ENCODE data around the gene NOP16.

The NOP16 gene

DNA sequence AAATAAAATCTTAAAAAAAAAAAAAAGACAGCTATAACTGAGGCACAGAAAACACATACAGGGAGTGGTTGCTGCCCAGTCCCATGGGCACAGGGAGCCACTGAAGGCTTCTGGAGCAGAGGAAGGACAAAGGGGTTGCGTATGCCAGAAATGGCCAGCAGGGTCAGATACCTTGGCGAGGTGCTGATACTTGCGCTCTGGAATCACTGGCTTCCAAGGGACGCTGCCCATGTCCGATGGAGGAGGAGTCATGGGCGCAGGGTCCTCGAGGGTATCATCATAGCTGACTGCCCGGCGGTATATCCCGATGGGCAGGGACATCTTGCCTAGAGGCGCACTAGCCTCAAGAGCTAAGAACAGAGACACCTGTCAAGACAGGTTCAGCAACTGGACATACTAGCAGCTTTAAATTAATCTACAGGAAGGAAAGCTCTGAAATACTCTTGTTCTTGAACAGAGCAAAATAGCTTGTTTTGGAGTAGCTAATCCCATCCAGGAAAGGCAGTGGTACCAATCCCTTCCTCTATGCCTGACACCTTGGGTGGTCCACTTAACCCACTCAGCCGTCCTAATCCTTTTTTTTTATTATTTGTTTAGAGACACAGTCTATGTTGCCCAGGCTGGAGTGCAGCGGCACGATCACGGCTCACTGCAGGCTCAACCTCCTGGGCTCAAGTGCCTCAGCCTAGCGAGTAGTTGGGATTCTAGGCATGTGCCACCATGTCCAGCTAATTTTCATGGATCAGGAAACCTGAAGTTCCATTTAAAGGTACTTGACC, 32.8 kb downstream of the NOP16 start:
- DNase-seq, result no peak

DNA sequence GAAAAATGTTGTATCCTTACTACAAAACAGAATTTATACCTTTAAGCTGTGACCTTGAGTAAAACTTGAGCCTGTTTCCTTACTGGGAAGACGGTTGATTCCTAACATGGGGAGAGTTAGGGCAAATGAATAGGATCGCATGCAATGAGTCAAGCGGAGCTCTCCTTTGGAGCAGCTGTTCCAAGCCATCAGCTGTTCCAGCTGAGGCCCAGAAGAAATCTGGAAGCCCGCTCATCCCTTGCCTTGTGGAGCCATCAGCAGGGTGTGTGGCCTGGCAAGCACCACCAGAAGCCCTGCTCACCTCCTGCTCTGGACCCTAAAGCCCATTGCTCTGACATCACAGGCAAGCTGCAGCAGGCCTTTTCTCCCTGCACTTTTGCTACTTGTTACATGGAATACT, 34.9 kb downstream of the NOP16 start:
- DNase-seq, result no peak

DNA sequence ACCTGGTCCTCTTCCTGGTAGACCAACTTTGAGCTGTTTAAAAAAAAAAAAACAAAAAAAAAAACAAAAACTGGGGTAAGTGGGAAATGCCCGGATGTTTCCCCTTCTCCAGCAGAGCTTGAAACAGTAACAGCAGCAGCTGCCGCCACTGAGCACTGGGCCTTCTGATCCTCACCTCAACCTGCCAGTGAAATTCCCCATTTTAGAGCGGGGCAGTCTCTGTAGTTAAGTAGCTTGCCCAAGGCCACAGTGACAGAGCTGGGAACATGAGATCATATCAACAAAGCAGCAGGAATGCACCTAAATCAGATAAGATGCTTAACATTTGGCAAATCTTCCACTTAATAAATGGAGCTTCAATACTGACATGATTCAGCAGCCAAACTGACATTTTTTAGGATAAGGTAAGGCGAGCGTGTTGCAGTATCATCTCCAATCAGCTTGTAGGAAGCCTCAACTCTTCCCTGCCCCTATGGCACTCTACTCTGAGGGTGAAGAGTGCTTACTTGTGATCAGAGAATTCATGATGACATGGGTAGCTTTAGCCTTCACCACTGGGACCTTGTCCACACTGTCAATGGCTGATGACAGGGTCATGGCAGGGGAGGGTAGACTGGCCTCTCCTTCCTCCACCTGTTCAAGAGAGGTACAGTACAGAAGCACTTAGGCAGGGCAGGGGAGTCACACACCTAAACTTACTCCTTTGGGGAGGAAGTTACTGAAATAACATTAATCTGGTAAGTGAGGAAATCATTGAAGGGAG, 36.1 kb downstream of the NOP16 start:
- no peak for DNase-seq

DNA sequence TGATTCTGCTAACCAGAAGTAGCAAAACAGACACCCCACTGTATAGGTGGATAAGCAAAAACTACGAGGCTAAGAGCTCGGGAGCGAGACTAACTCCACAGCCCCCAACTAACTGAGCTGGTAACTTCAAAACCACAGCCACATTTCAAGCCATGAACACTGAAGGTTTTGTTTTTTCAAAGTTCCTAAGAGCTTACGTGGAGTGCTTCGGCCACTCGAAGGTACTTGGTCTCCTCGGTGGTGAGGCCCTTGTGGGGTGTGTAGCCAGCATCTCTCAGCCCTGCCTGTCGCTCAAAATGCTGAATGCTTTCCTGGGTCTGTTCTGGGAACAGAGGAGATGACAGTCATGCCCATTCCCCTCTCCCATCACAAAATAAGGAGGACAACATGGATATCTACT, 38.0 kb downstream of the NOP16 start:
- DNase-seq, result no peak

DNA sequence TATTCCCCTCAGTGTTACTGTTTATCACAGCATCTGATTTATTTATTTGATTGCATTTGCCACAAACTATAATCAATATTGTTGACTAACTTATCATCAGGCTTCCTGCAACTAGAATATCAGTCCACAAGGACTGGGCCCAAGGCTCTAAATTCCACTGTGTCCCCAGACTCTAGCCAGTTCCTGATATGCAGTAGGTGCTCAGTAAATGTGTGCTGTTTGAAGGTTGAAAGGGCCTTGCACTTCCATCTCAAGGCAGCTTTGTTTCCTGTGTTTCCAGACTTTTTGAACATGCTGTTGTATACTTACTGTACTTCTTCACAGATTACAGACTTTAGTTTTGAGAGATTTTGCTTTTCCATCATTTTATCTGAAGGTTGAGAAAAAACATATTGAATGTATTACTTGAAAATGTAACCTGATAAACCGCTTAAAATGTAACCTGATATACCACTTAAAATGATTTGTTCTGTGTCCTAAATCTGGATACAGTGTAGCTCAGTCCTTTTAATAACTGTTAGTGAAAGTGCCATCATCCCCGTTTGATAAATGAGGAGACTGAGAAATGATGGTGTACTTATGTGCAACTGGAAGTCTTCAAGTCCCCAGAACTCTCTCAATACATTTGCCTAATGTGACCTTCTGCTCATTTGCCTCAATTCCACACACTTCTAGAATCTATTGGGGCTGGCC, 45.5 kb downstream of the NOP16 start:
- DNase-seq, result no peak

DNA sequence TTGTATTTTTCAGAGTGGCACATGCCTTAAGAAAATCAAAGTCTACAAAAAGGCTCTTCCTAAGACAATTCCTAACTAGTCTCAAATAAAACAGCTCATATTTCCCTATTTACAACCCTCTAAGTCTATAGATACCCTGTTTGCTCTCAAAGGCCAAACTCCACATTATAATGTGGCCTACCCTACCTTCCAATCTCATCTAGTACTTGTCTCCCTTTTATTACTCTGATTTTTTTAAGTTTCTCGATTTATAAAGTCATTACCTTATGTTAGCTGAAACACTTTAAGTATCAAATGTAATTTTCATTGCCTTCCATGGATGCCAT, 46.3 kb downstream of the NOP16 start:
- DNase-seq, result no peak

DNA sequence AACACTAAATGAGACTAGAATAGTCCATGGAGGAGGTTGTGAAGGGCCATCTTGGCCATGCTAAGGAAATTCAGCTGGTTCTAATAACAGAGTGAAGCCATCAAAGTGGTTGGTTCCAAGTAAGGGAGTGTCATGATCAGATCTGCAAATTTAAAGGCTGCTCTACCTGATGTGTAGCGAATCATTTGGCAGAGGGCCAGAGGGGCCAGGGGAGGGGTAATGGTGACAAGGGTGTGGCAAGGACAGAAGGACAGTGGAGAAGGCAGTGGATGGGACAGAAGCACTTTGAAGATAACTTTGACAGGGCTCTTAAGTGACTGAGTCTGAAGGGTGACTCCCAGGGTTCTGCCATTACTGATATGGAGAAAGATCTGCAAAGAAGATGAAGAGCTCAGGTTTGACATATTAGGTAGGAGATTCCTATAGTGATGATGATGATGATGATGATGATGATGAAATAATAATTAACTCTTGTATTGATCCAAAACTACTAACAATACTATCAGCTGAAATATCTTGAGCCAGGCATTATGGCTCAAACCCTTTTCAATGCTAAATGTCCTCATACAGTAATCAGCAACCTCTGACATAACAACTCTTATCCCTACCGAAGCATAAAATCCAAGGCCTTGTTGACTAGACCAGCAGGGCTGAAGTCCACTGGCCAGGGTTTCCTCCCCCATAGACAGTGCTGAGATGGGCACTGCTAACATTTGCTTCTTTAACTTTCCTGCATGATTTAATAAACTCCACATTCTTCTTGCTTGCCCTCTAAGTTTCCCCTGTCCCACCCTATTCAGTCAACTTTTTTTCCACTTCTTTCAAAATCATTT, 46.9 kb downstream of the NOP16 start:
- no peak for DNase-seq

DNA sequence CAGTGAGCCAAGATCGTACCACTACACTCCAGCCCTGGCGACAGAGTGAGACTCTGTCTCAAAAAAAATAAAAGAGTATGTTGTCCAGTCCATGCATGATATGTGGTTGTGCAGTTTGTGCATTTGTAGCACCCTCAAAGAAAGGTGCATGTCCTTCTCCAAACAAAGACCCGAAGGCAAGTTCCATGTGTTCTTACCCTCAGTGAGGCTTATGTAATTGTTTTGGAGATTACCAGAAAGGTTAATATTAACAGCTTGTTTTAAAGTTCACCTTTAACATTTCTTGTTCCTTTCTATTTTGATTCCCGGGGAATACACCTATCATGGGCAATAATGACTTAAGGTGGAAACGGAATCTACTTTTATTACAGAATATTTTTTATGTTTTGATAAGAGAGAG, 49.1 kb downstream of the NOP16 start:
- no peak for DNase-seq

DNA sequence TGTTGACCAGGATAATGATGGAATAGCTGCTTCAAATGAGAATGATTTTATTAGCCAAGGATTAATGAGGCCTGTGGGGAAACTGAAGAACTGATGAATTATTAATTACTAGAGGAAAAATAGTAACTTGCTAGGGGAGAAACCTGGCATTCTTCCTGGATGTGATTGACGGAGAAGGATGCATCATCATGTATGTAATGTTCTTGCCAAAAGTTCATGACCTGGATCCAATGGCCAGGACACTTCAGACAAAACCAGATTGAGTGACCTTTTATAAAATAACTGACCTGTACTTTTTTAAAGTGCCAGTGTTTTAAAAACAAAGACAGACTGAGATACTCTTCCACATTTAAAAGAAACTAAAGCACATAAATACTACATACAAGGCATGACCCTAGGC, 50.5 kb downstream of the NOP16 start:
- no peak for DNase-seq

DNA sequence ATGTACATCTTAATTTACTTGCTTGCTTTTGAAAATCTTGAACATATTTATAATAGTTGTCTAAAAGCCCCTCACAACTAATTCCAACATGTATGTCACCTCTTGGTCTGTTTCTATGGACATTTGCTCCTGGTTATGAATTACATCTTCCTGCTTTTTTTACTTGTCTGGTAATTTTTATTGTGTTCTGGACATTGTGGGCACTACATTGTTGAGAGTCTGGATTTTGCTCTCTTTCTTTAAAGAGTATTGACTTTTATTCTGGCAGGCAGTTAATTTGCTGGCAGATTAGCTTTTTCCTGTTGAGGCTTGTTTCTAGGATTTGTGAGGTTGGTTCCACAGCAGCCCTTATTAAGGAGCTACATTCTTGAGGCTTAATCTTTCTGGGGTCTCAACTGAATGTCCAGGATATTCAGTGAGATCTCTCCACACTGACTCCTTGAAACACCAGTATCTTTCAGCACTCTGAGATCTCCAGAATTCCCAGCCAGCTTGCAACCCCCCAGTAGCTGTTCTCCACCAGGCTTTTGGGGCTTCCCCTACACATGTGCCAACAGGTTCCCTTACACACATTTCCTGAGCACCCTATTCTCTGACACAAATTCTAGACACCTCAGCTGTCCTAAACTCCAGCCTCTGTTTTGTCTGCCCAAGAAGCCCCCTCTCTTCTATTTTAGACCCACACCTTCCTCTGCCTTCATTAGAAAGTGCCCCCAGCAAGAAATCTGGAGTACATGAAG, 54.2 kb downstream of the NOP16 start:
- DNase-seq, result no peak
